ENCODE measurements around the gene JAZF1. TPM values are rescaled to one million over a fixed set of nuclear protein-coding genes. Genes with fewer than 3 reads are reported as not detected.

The JAZF1 gene
- total and polyA plus RNA-seq, 10 of the 15 experiments (the other 5 are each of a cell fraction or from before 2014, with no cell fraction given), result 0.04 to 0.82 (median 0.15) TPM; not detected in 3

DNA sequence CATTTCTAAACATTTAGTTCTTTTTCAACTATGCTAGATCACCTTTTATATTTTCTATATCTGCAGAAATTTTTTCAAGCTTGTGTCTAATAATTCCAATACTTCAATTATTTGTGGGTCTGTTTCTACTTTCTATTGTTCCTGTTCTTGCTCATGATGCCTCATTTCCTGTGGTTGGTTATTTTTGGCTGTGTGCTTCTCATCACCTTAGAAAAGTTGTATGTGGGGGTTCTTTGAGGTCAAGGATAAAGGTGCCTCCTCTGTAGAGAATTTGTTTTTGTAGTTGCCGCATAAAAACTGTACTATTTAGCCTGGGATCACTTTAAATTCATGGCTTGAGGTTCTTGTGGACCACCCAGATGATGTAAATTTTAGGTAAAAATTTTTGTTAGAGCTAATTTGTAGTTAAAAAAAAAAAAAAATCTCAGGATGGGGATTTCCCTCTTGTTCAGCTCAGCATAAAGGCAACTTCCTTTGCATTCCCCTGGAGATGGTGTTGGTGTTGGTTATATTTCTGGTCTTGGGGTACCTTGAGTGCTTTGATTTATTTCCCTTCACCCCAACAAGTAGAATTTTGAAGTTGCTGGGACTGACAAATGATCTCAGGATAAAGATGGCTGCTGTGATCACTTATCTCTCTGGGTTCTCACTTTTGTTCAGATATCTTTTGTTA is 27.0 kb upstream of the JAZF1 start (continued):
- TF ChIP-seq KDM1A (IDR thresholded peaks at IDR 0.05; ENCODE audit: borderline replicate concordance) (no peak), TBL1XR1 (IDR thresholded peaks at IDR 0.05; ENCODE audit: low read depth, low read length) (peak; percentile 73; the same call in 1 of the 2 replicates), PAX5 (IDR thresholded peaks at IDR 0.05; ENCODE audit: borderline replicate concordance, low read depth, low read length) (peak; percentile 54; the same call in 1 of the 2 replicates), TCF7 (IDR thresholded peaks at IDR 0.05; ENCODE audit: borderline replicate concordance) (0 out of 2 replicates have a peak, but pooled peaks have one; percentile 10), NFIC (IDR thresholded peaks at IDR 0.05; ENCODE audit: low read depth, low read length) (peak; percentile 95), JUNB (IDR thresholded peaks at IDR 0.05) (peak; percentile 82), ZZZ3 (IDR thresholded peaks at IDR 0.05; ENCODE audit: control insufficient read depth, insufficient read length, low read depth) (no peak), GABPA (IDR thresholded peaks at IDR 0.05; ENCODE audit: low read depth) (peak; percentile 67), CEBPB (IDR thresholded peaks at IDR 0.05; ENCODE audit: borderline replicate concordance in 1 of 2, low read depth in 2 of 2, low read length in 2 of 2) (peak in 1 of 2 experiments; percentile 69; a peak in 1 of 4 replicates), SP1 (IDR thresholded peaks at IDR 0.05; ENCODE audit: low read depth, low read length) (no peak), CREM (IDR thresholded peaks at IDR 0.05; ENCODE audit: low read depth) (peak; percentile 41; the same call in 1 of the 2 replicates), POU2F2 (IDR thresholded peaks at IDR 0.05; ENCODE audit: borderline replicate concordance, low read depth, low read length) (peak; percentile 28; the same call in 1 of the 3 replicates), IRF4 (IDR thresholded peaks at IDR 0.05; ENCODE audit: low read depth, low read length) (0 out of 2 replicates have a peak, but pooled peaks have one; percentile 33), SRF (IDR thresholded peaks at IDR 0.05; ENCODE audit: low read depth in 2 of 2, low read length in 2 of 2) (no peak), RUNX3 (IDR thresholded peaks at IDR 0.05; ENCODE audit: low read length) (peak; percentile 97), ZBED1 (IDR thresholded peaks at IDR 0.05; ENCODE audit: borderline replicate concordance) (peak; percentile 48; the same call in 1 of the 2 replicates), SUPT20H (IDR thresholded peaks at IDR 0.05; ENCODE audit: borderline replicate concordance, control insufficient read depth, low read depth, low read length) (no peak), MYB (IDR thresholded peaks at IDR 0.05; ENCODE audit: borderline replicate concordance, low read depth, low read length) (no peak), IKZF2 (IDR thresholded peaks at IDR 0.05) (peak; percentile 34 to 37; a peak in 2 of 4 replicates), BCLAF1 (IDR thresholded peaks at IDR 0.05) (no peak), FOXM1 (IDR thresholded peaks at IDR 0.05; ENCODE audit: low read depth, low read length) (peak; percentile 84), CBFB (IDR thresholded peaks at IDR 0.05; ENCODE audit: low read depth) (no peak), MEF2A (IDR thresholded peaks at IDR 0.05; ENCODE audit: insufficient read depth, low read depth, low read length) (peak; percentile 97)
- TF ChIP-seq, protein P1, sequence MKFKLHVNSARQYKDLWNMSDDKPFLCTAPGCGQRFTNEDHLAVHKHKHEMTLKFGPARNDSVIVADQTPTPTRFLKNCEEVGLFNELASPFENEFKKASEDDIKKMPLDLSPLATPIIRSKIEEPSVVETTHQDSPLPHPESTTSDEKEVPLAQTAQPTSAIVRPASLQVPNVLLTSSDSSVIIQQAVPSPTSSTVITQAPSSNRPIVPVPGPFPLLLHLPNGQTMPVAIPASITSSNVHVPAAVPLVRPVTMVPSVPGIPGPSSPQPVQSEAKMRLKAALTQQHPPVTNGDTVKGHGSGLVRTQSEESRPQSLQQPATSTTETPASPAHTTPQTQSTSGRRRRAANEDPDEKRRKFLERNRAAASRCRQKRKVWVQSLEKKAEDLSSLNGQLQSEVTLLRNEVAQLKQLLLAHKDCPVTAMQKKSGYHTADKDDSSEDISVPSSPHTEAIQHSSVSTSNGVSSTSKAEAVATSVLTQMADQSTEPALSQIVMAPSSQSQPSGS (IDR thresholded peaks at IDR 0.05; ENCODE audit: low read length), result peak; percentile 92
